ENCODE data around the gene CIZ1. TPM values are rescaled to one million over a fixed set of nuclear protein-coding genes. Genes with fewer than 3 reads are reported as not detected.

The CIZ1 gene
- total and polyA plus RNA-seq, 2 of the 13 experiments (the other 11 are each of a cell fraction or from before 2014, with no cell fraction given): 30.6 to 50.3 TPM

DNA sequence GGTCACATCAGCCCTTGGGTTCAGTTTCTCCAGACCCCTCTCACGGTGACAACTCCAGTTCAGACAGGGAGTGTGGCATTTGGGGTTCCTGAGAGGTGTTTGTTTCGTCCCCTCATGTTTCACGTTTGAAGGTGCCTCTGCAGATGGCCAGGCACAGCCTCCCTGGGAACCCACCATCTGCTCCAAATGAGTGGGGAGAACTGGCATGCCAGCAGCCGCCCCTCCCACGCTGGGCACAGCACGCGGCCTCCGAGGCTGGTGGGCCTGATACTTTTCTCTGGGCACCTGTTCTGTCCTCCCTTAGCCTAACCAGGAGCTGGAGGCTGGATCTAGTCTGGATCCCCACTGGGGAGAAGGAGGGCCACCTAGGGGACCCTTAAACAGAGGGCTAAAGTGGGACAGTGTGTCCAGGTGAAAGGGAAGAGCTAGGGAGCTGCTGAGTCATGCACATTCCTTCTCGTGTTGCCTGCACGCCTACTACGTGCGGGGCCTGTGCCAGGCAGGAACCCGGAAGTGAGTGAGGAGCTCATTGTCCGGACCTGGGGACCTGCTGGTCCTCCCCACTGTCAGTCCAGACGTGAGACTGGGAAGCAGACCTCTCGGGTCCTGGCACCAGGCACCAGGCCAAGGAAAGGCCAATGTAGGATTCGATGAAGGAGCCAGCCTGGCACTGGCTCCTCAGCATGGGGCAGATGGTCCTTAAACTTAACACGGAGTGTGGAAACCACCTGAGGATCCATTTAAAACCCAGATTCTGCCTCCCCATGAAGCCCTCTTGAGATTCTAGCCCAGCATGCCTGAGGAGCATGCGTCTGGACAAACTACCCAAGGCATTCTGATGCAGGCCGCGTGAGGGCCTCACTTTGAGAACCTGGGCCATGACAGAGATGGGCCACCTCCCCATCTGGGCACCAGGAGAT, 23.5 kb upstream of the CIZ1 start (continued):
- TF ChIP-seq, protein P1, sequence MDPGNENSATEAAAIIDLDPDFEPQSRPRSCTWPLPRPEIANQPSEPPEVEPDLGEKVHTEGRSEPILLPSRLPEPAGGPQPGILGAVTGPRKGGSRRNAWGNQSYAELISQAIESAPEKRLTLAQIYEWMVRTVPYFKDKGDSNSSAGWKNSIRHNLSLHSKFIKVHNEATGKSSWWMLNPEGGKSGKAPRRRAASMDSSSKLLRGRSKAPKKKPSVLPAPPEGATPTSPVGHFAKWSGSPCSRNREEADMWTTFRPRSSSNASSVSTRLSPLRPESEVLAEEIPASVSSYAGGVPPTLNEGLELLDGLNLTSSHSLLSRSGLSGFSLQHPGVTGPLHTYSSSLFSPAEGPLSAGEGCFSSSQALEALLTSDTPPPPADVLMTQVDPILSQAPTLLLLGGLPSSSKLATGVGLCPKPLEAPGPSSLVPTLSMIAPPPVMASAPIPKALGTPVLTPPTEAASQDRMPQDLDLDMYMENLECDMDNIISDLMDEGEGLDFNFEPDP (CRISPR knock-in tag; conservative IDR thresholded peaks at IDR 0.05): no peak
- TF ChIP-seq ELF3 (CRISPR knock-in tag; IDR thresholded peaks at IDR 0.05) (0 out of 2 replicates have a peak, but pooled peaks have one; percentile 18), ZNF263 (CRISPR knock-in tag; IDR thresholded peaks at IDR 0.05) (0 out of 2 replicates have a peak, but pooled peaks have one; percentile 50), FOSL2 (CRISPR knock-in tag; IDR thresholded peaks at IDR 0.05) (peak; percentile 62; the same call in 1 of the 2 replicates), TEAD3 (CRISPR knock-in tag; optimal IDR thresholded peaks at IDR 0.05; ENCODE audit: borderline replicate concordance) (peak; percentile 33), KAT7 (CRISPR knock-in tag; IDR thresholded peaks at IDR 0.05; ENCODE audit: borderline replicate concordance) (no peak), ZNF530 (CRISPR knock-in tag; IDR thresholded peaks at IDR 0.05; ENCODE audit: low read depth) (no peak), ELF1 (CRISPR knock-in tag; IDR thresholded peaks at IDR 0.05) (peak; percentile 76), CENPX (CRISPR knock-in tag; IDR thresholded peaks at IDR 0.05) (no peak), ZFP36L1 (CRISPR knock-in tag; IDR thresholded peaks at IDR 0.05) (no peak)
- TF ChIP-seq, protein P2, sequence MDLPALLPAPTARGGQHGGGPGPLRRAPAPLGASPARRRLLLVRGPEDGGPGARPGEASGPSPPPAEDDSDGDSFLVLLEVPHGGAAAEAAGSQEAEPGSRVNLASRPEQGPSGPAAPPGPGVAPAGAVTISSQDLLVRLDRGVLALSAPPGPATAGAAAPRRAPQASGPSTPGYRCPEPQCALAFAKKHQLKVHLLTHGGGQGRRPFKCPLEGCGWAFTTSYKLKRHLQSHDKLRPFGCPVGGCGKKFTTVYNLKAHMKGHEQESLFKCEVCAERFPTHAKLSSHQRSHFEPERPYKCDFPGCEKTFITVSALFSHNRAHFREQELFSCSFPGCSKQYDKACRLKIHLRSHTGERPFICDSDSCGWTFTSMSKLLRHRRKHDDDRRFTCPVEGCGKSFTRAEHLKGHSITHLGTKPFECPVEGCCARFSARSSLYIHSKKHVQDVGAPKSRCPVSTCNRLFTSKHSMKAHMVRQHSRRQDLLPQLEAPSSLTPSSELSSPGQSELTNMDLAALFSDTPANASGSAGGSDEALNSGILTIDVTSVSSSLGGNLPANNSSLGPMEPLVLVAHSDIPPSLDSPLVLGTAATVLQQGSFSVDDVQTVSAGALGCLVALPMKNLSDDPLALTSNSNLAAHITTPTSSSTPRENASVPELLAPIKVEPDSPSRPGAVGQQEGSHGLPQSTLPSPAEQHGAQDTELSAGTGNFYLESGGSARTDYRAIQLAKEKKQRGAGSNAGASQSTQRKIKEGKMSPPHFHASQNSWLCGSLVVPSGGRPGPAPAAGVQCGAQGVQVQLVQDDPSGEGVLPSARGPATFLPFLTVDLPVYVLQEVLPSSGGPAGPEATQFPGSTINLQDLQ (CRISPR knock-in tag; IDR thresholded peaks at IDR 0.05): 0 out of 2 replicates have a peak, but pooled peaks have one; percentile 40
- TF ChIP-seq, protein P3, sequence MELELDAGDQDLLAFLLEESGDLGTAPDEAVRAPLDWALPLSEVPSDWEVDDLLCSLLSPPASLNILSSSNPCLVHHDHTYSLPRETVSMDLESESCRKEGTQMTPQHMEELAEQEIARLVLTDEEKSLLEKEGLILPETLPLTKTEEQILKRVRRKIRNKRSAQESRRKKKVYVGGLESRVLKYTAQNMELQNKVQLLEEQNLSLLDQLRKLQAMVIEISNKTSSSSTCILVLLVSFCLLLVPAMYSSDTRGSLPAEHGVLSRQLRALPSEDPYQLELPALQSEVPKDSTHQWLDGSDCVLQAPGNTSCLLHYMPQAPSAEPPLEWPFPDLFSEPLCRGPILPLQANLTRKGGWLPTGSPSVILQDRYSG (CRISPR knock-in tag; IDR thresholded peaks at IDR 0.05): no peak
- TF ChIP-seq, protein P4, sequence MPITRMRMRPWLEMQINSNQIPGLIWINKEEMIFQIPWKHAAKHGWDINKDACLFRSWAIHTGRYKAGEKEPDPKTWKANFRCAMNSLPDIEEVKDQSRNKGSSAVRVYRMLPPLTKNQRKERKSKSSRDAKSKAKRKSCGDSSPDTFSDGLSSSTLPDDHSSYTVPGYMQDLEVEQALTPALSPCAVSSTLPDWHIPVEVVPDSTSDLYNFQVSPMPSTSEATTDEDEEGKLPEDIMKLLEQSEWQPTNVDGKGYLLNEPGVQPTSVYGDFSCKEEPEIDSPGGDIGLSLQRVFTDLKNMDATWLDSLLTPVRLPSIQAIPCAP (CRISPR knock-in tag; IDR thresholded peaks at IDR 0.05; ENCODE audit: low read depth): no peak
- TF ChIP-seq, protein P5, sequence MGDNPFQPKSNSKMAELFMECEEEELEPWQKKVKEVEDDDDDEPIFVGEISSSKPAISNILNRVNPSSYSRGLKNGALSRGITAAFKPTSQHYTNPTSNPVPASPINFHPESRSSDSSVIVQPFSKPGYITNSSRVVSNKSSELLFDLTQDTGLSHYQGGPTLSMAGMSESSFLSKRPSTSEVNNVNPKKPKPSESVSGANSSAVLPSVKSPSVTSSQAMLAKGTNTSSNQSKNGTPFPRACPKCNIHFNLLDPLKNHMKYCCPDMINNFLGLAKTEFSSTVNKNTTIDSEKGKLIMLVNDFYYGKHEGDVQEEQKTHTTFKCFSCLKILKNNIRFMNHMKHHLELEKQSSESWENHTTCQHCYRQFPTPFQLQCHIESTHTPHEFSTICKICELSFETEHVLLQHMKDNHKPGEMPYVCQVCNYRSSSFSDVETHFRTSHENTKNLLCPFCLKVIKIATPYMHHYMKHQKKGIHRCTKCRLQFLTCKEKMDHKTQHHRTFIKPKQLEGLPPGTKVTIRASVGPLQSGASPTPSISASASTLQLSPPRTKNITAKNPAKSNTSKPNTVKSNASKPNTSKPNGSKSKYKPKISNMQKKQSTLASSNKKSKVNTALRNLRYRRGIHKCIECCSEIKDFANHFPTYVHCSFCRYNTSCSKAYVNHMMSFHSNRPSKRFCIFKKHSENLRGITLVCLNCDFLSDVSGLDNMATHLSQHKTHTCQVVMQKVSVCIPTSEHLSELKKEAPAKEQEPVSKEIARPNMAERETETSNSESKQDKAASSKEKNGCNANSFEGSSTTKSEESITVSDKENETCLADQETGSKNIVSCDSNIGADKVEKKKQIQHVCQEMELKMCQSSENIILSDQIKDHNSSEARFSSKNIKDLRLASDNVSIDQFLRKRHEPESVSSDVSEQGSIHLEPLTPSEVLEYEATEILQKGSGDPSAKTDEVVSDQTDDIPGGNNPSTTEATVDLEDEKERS (CRISPR knock-in tag; IDR thresholded peaks at IDR 0.05): no peak
- TF ChIP-seq, protein P6, sequence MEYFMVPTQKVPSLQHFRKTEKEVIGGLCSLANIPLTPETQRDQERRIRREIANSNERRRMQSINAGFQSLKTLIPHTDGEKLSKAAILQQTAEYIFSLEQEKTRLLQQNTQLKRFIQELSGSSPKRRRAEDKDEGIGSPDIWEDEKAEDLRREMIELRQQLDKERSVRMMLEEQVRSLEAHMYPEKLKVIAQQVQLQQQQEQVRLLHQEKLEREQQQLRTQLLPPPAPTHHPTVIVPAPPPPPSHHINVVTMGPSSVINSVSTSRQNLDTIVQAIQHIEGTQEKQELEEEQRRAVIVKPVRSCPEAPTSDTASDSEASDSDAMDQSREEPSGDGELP (IDR thresholded peaks at IDR 0.05; ENCODE audit: borderline replicate concordance, low read depth): no peak

Data from HepG2 (cell line).